Measurements from ENCODE around the gene TMEM79. TPM values are rescaled to one million over a fixed set of nuclear protein-coding genes. Genes with fewer than 3 reads are reported as not detected.

Gene TMEM79
- total RNA-seq, 2 experiments from 2014 or later: 6.2 to 6.8 TPM

GRCh38 chr1:156245451-156246232 lies 38.5 kb upstream of the TMEM79 start:
- Histone ChIP-seq H3K9me3 (ENCODE audit: low read length) (no peaks in the 10 kb centered on the region), H2AFZ (ENCODE audit: low read length) (no peak overlapping the region), H3K79me2 (ENCODE audit: insufficient read depth, low read depth, low read length) (no peaks in the 10 kb centered on the region), H3K36me3 (ENCODE audit: insufficient read depth, low read length) (peaks cover 23% of the 10 kb centered on the region), H3K4me2 (ENCODE audit: low read length) (no peak overlapping the region; the same call in 1 of the 2 replicates), H4K20me1 (ENCODE audit: insufficient read depth, low read length) (no peaks in the 10 kb centered on the region; the same call in 1 of the 2 replicates), H3K4me3 (ENCODE audit: low read depth, low read length, poor library complexity, severe bottlenecking) (no peak overlapping the region), H3K9me2 (ENCODE audit: insufficient read depth, low read length) (no peaks in the 10 kb centered on the region), H3K4me1 (ENCODE audit: insufficient read depth, low read length, poor library complexity, severe bottlenecking) (no peaks in the 10 kb centered on the region), H3K27ac (ENCODE audit: low read depth, low read length, poor library complexity, severe bottlenecking) (no peak overlapping the region)
- DNase-seq (ENCODE audit: low spot score): no peak
- intact Hi-C loops (cut with micrococcal nuclease; ENCODE audit: unreplicated experiment): no loop called here
- TF ChIP-seq CTCF (conservative IDR thresholded peaks at IDR 0.05; ENCODE audit: low read length) (no peak), EZH2phosphoT487 (IDR thresholded peaks at IDR 0.05; ENCODE audit: borderline replicate concordance, low read depth, low read length) (no peak)
- no TSS peak for BruUV-seq (replicated peaks)
- ChIA-PET CTCF (ENCODE audit: unreplicated experiment) (no interaction called here), POLR2A (interaction anchor here (0.9 kb wide), 1 partner anchor 117 kb away, joined by 3 read pairs; no protein-coding TSS in a partner anchor)

GRCh38 chr1:156246241-156246780 lies 37.8 kb upstream of the TMEM79 start:
- H3K4me2 ChIP-seq (ENCODE audit: low read length): no peak overlapping the region
- intact Hi-C loops (cut with micrococcal nuclease; ENCODE audit: unreplicated experiment): no loop called here
- H3K79me2 ChIP-seq (ENCODE audit: insufficient read depth, low read depth, low read length): no peaks in the 10 kb centered on the region
- TF ChIP-seq EZH2phosphoT487 (IDR thresholded peaks at IDR 0.05; ENCODE audit: borderline replicate concordance, low read depth, low read length) (no peak), CTCF (conservative IDR thresholded peaks at IDR 0.05; ENCODE audit: low read length) (no peak)
- no peak overlapping the region for H2AFZ ChIP-seq (ENCODE audit: low read length)
- H3K36me3 ChIP-seq (ENCODE audit: insufficient read depth, low read length): peaks cover 30% of the 10 kb centered on the region
- CTCF ChIA-PET (ENCODE audit: unreplicated experiment): no interaction called here
- POLR2A ChIA-PET: interaction anchor here (0.9 kb wide), 1 partner anchor 117 kb away, joined by 3 read pairs; no protein-coding TSS in a partner anchor
- H3K27ac ChIP-seq (ENCODE audit: low read depth, low read length, poor library complexity, severe bottlenecking): no peak overlapping the region
- H3K4me3 ChIP-seq (ENCODE audit: low read depth, low read length, poor library complexity, severe bottlenecking): no peak overlapping the region
- no peaks in the 10 kb centered on the region for H3K9me3 ChIP-seq (ENCODE audit: low read length)
- H3K4me1 ChIP-seq (ENCODE audit: insufficient read depth, low read length, poor library complexity, severe bottlenecking): no peaks in the 10 kb centered on the region
- H3K9me2 ChIP-seq (ENCODE audit: insufficient read depth, low read length): no peaks in the 10 kb centered on the region
- DNase-seq (ENCODE audit: low spot score): no peak
- no TSS peak for BruUV-seq (replicated peaks)
- no peaks in the 10 kb centered on the region; the same call in 1 of the 2 replicates for H4K20me1 ChIP-seq (ENCODE audit: insufficient read depth, low read length)
